Osteoblast (primary cell): ENCODE data around the gene TTLL9. TPM values are rescaled to one million over a fixed set of nuclear protein-coding genes. Genes with fewer than 3 reads are reported as not detected.
"Not testable (repeated sequence)": the region's sequence is repeated elsewhere in the genome, so short reads cannot be mapped to it uniquely, and the experiment has no call there.

ENCODE experiments used
- DNase-seq: peaks from one replicate; pipeline ENCODE4 v3.0.0; 2011; ENCODE audit warnings: low spot score, mixed read lengths; ENCODE audit not compliant: insufficient read length; ENCODE audit errors: missing footprints
- H2AFZ ChIP-seq: 2 replicates; pipeline ENCODE4 v1.6.0; 2011; ENCODE audit warnings: mild to moderate bottlenecking, low read length
- H3K27ac ChIP-seq: 2 replicates; pipeline ENCODE4 v1.5.1; 2011; ENCODE audit warnings: mild to moderate bottlenecking, low read depth, low read length, moderate library complexity
- H3K27me3 ChIP-seq: 2 replicates; pipeline ENCODE4 v1.6.0; 2012; ENCODE audit warnings: mild to moderate bottlenecking, control low read depth, inconsistent platforms, low read length, moderate library complexity; ENCODE audit not compliant: insufficient read depth
- H3K36me3 ChIP-seq: 2 replicates; pipeline ENCODE4 v1.5.1; 2011; ENCODE audit warnings: mild to moderate bottlenecking, low read length, control low read depth, moderate library complexity; ENCODE audit not compliant: insufficient read depth
- H3K4me1 ChIP-seq: 2 replicates; pipeline ENCODE4 v1.5.1; 2011; ENCODE audit warnings: mild to moderate bottlenecking, low read length, control low read depth, moderate library complexity; ENCODE audit not compliant: insufficient read depth
- H3K4me2 ChIP-seq: 2 replicates; pipeline ENCODE4 v1.6.0; 2011; ENCODE audit warnings: mild to moderate bottlenecking, low read length; ENCODE audit not compliant: insufficient read depth
- H3K4me3 ChIP-seq: fragments of 200-600 bp; sonication (generic); 3 replicates; pipeline ENCODE4 v1.5.1; 2012; ENCODE audit warnings: mild to moderate bottlenecking, low read length, inconsistent platforms; ENCODE audit not compliant: insufficient read depth
- H3K79me2 ChIP-seq: 2 replicates; pipeline ENCODE4 v1.6.0; 2012; ENCODE audit warnings: mild to moderate bottlenecking, low read length, control low read depth, inconsistent platforms; ENCODE audit not compliant: insufficient read depth
- H3K9me3 ChIP-seq: 2 replicates; pipeline ENCODE4 v1.5.1; 2011; ENCODE audit warnings: low read depth, low read length, control low read depth
- H4K20me1 ChIP-seq: 2 replicates; pipeline ENCODE4 v1.6.0; 2012; ENCODE audit warnings: mild to moderate bottlenecking, low read length, control low read depth; ENCODE audit not compliant: insufficient read depth
- total RNA-seq: library from RNA; depleted of rRNA; stranded (reverse); fragments of >200 nt; gene quantifications from 2 replicates; pipeline ENCODE4 v1.2.3, GENCODE V29; 2012
- TF ChIP-seq, protein P1 (sequence below): IDR thresholded peaks from 2 replicates; pipeline ENCODE4 v1.5.1; 2011; ENCODE audit warnings: mild to moderate bottlenecking, low read depth, low read length, moderate library complexity; ENCODE audit errors: extremely low read depth

Gene TTLL9
- total RNA-seq, 1 donor, result 0.72 TPM

DNA sequence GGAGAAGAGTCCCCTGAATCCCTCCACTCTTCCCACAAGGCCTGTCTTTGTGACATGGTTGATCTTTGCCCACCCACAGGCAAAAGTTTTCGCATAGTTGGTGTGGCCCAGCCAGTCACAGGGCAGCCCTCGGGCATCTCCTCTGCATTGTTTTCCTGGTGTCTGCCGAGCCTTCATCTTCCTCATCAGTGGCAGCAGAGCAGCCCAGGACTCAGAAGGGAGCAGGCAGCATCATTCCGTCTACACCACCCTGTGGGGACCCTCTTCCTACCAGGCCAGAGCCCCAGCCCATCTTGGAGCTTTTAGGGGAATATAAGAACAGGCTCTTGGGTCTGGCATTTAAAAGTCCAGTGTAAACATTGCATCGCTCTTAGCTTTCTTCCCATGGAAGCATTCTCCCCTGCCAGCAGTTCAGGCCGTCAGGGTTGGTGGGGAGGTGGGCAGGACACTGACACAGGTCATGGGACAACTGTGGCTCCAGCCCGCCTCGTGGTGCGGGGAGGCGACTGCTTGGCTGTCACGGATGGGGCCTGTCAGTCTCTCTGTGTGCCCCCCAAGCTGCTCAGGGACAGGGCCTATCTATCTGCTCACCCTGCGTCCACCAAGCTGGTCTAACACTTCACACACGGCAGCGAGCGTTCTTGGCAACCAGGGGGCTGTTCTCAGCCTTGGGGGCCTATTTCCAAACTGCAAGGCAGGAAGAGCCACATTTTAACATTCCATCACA lies 43.2 kb downstream of the TTLL9 start:
- DNase-seq, result no peak
- no peak overlapping the region for H3K4me3 ChIP-seq
- H3K27me3 ChIP-seq, result peaks cover 16% of the 10 kb centered on the region
- H2AFZ ChIP-seq, result no peak overlapping the region
- no peaks in the 10 kb centered on the region for H3K4me1 ChIP-seq
- H3K36me3 ChIP-seq, result no peaks in the 10 kb centered on the region
- H4K20me1 ChIP-seq, result no peaks in the 10 kb centered on the region
- H3K27ac ChIP-seq, result no peak overlapping the region
- H3K9me3 ChIP-seq, result no peaks in the 10 kb centered on the region
- H3K79me2 ChIP-seq, result no peaks in the 10 kb centered on the region
- TF ChIP-seq, protein P1, sequence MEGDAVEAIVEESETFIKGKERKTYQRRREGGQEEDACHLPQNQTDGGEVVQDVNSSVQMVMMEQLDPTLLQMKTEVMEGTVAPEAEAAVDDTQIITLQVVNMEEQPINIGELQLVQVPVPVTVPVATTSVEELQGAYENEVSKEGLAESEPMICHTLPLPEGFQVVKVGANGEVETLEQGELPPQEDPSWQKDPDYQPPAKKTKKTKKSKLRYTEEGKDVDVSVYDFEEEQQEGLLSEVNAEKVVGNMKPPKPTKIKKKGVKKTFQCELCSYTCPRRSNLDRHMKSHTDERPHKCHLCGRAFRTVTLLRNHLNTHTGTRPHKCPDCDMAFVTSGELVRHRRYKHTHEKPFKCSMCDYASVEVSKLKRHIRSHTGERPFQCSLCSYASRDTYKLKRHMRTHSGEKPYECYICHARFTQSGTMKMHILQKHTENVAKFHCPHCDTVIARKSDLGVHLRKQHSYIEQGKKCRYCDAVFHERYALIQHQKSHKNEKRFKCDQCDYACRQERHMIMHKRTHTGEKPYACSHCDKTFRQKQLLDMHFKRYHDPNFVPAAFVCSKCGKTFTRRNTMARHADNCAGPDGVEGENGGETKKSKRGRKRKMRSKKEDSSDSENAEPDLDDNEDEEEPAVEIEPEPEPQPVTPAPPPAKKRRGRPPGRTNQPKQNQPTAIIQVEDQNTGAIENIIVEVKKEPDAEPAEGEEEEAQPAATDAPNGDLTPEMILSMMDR, result no peak
- no peak overlapping the region for H3K4me2 ChIP-seq

DNA sequence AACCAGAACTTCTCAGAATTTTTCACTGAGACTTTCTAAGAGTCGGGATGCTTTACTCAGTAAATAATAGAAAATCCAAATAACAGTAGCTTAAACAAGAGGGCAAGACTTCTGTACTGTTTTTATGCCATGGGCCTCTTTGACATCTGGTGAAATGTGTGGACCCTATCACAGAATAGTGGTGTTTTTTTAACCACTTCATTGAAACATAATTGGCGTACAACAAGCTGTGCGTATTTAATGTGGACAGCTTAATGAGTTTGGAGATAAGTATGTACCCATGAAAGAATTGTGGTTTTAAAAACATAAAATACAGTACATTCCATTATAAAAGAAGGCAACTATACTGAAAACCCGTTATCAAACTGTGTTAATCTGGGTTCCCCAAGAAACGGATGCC lies 43.7 kb downstream of the TTLL9 start:
- H4K20me1 ChIP-seq, result no peaks in the 10 kb centered on the region
- peaks cover 17% of the 10 kb centered on the region for H3K27me3 ChIP-seq
- no peaks in the 10 kb centered on the region for H3K36me3 ChIP-seq
- H3K4me2 ChIP-seq, result no peak overlapping the region
- TF ChIP-seq, protein P1, result no peak
- H3K79me2 ChIP-seq, result no peaks in the 10 kb centered on the region
- H3K4me3 ChIP-seq, result no peak overlapping the region
- DNase-seq, result no peak
- no peak overlapping the region for H3K27ac ChIP-seq
- H2AFZ ChIP-seq, result no peak overlapping the region
- H3K4me1 ChIP-seq, result no peaks in the 10 kb centered on the region
- H3K9me3 ChIP-seq, result no peaks in the 10 kb centered on the region

DNA sequence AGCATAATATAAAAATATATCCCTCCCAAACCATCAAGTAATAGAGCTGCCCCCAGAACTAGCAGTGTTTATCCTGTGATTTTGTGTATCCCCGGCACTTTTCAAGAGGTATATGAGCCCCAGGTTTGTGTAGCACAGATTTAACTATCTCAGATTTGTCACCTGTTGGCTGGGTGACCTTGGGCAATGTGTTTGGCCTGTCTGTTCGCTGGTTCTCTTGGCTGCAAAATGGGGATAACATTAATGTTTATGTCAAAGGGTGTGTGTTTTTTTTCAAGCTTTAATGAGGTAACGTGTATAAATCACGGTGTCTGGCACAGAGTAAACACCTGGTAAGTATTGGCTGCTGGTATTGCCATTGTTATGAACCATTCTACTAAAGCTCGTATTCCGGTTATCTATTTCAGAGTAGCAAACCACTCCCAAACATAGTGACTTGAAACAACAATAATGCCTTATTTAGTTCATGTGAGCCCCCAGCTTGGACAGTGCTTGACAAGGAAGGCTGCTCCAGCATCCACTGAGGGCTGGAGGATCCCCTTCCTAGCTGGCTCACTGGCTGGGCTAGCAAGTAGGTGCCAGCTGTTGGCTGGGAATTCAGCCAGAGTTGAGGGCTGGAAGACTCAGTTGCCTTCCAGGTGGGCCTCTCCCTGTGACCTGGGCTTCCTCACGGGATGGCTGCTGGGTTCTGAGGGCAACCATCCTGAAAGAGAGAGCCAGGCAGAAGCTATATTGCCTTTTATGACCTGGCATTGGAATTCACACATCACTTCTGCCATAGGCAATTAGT lies 45.3 kb downstream of the TTLL9 start:
- no peak overlapping the region for H3K4me3 ChIP-seq
- H3K9me3 ChIP-seq, result no peaks in the 10 kb centered on the region
- H4K20me1 ChIP-seq, result no peaks in the 10 kb centered on the region
- H3K27me3 ChIP-seq, result peaks cover 17% of the 10 kb centered on the region
- H3K79me2 ChIP-seq, result no peaks in the 10 kb centered on the region
- no peak for DNase-seq
- H3K36me3 ChIP-seq, result no peaks in the 10 kb centered on the region
- TF ChIP-seq, protein P1, result no peak
- no peak overlapping the region for H2AFZ ChIP-seq
- no peaks in the 10 kb centered on the region for H3K4me1 ChIP-seq
- H3K4me2 ChIP-seq, result no peak overlapping the region
- H3K27ac ChIP-seq, result no peak overlapping the region

- no peaks in the 10 kb centered on the region for H3K4me1 ChIP-seq
- H2AFZ ChIP-seq, result no peak overlapping the region
- no peaks in the 10 kb centered on the region for H3K36me3 ChIP-seq
- TF ChIP-seq, protein P1, result no peak
- DNase-seq, result no peak
- no peaks in the 10 kb centered on the region for H3K79me2 ChIP-seq
- no peaks in the 10 kb centered on the region for H4K20me1 ChIP-seq
- H3K27me3 ChIP-seq, result peaks cover 17% of the 10 kb centered on the region
- H3K4me3 ChIP-seq, result no peak overlapping the region
- H3K9me3 ChIP-seq, result no peaks in the 10 kb centered on the region
- H3K4me2 ChIP-seq, result no peak overlapping the region
- no peak overlapping the region for H3K27ac ChIP-seq
Measured at GRCh38 chr20:31916708-31917107, 46.3 kb downstream of the TTLL9 start.

DNA sequence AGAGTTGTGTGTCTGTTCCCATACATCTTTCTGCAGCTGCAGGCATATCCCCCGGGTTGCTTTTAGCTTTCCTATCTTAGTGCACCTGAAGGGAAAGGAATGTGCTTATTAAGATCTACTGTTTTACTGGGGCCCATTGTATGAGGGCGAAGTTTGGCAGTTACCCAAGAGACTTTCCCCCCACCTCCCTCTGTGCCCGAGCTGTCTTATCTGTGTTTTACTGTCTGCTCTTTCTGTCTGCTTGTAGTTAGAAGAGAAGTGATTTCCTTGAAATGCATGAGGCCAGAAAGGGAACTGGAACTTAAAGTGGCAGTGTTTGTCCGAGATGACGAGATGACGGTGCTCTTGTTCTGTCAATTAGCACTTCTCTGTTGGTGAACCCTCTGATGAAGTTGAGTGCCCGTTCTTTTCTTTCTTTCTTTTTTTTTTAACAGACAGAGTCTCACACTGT lies 47.6 kb downstream of the TTLL9 start:
- not testable (repeated sequence) for H3K4me2 ChIP-seq, H3K9me3 ChIP-seq, H3K4me1 ChIP-seq, H3K27ac ChIP-seq, H4K20me1 ChIP-seq, DNase-seq, H3K36me3 ChIP-seq, H2AFZ ChIP-seq, H3K4me3 ChIP-seq, H3K79me2 ChIP-seq
- peaks cover 20% of the 10 kb centered on the region for H3K27me3 ChIP-seq
